HepG2 (cell line): ENCODE results near the gene BRMS1. TPM values are rescaled to one million over a fixed set of nuclear protein-coding genes. Genes with fewer than 3 reads are reported as not detected.

Source experiments
- ATAC-seq: fragments of 200-7000 bp; cut with Tn5 transposase; 3 replicates; pipeline ENCODE4 v1.9.1; 2020; ENCODE audit warnings: mild to moderate bottlenecking, moderate library complexity
- BruUV-seq: library from RNA; stranded (reverse); fragments of 400-500 nt; replicated peaks from 2 replicates; lab custom pipeline; 2021; lab: Mats Ljungman, UMichigan
- CTCF ChIA-PET: fragments of 300-600 bp; formaldehyde crosslinking; extraction: SDS; loops from one replicate; lab custom pipeline; 2021; ENCODE audit warnings: low total read pairs, inconsistent platforms, low intra/inter-chr PET ratio; lab: Yijun Ruan, JAX
- POLR2A ChIA-PET: fragments of 350-600 bp; sonication (Branson Sonifier 250); formaldehyde crosslinking; loops from one replicate; lab custom pipeline; 2020; ENCODE audit warnings: antibody characterized with exemption, inconsistent platforms; lab: Yijun Ruan, JAX
- DNase-seq: peaks from one replicate; pipeline ENCODE4 v3.0.0-alpha.2; 2015; ENCODE audit warnings: low spot score
- FAIRE-seq: peaks from 3 replicates; lab custom pipeline; 2011; peaks lifted over from hg19 to GRCh38; lab: Jason Lieb, UNC
- H2AFZ ChIP-seq: one replicate; pipeline ENCODE4 v1.6.1; 2011; ENCODE audit warnings: low read length, inconsistent platforms
- H3K27ac ChIP-seq: fragments of 300-600 bp; 3 replicates; pipeline ENCODE4 v1.8.0; 2011; ENCODE audit warnings: mixed run types, mild to moderate bottlenecking, mixed read lengths, low read length, inconsistent platforms; ENCODE audit not compliant: insufficient read depth; ENCODE audit errors: extremely low read length
- H3K27me3 ChIP-seq, 2 experiments: fragments of 200-600 bp in 1 of 2; 2 replicates in 1 of 2; 3 replicates in 1 of 2; pipeline versions ENCODE4 v1.6.0 to v1.8.0; 2011; ENCODE audit warnings: low read length in 2 of 2, mild to moderate bottlenecking in 2 of 2, moderate library complexity in 2 of 2, inconsistent platforms in 1 of 2; ENCODE audit not compliant: insufficient read depth in 2 of 2, control insufficient read depth in 1 of 2
- H3K36me3 ChIP-seq, 2 experiments: fragments of 200-600 bp in 1 of 2; replicated peaks in 1 of 2; 2 replicates in 1 of 2; 3 replicates in 1 of 2; pipeline versions ENCODE4 v1.5.1 to v1.8.0; 2011; ENCODE audit warnings: low read length in 2 of 2, inconsistent platforms in 1 of 2; ENCODE audit not compliant: insufficient read depth in 2 of 2, control insufficient read depth in 1 of 2
- H3K4me1 ChIP-seq: 2 replicates; pipeline ENCODE4 v1.5.1; 2012; ENCODE audit warnings: low read length, inconsistent platforms; ENCODE audit not compliant: insufficient read depth
- H3K4me2 ChIP-seq: 2 replicates; pipeline ENCODE4 v1.6.0; 2011; ENCODE audit warnings: low read depth, low read length, inconsistent platforms
- H3K4me3 ChIP-seq, 3 experiments: fragments of 200-600 bp in 1 of 3; sonication (generic), shearing (Covaris generic) in 1 of 3; replicated peaks in 1 of 3; 2 replicates each; pipeline ENCODE4 v1.5.1; 2011 to 2016; ENCODE audit warnings: low read length in 3 of 3, inconsistent platforms in 2 of 3, low read depth in 2 of 3, mild to moderate bottlenecking in 2 of 3, control low read depth in 1 of 3, mixed read lengths in 1 of 3; ENCODE audit not compliant: insufficient read depth in 1 of 3
- H3K79me2 ChIP-seq: one replicate; pipeline ENCODE4 v1.6.1; 2011; ENCODE audit warnings: low read length, inconsistent platforms; ENCODE audit not compliant: insufficient read depth
- H3K9ac ChIP-seq: 2 replicates; pipeline ENCODE4 v1.6.0; 2011; ENCODE audit warnings: mild to moderate bottlenecking, low read depth, low read length, inconsistent platforms; ENCODE audit not compliant: insufficient read depth
- H3K9me3 ChIP-seq: 2 replicates; pipeline ENCODE4 v1.5.1; 2012; ENCODE audit warnings: mild to moderate bottlenecking, low read length
- H4K20me1 ChIP-seq: 2 replicates; pipeline ENCODE4 v1.6.0; 2011; ENCODE audit warnings: inconsistent platforms, mild to moderate bottlenecking, low read length, moderate library complexity; ENCODE audit not compliant: insufficient read depth
- BORCS8-MEF2B ChIP-seq: sonication (generic); formaldehyde crosslinking; IDR thresholded peaks from 2 replicates; pipeline ENCODE4 v1.8.0; 2022; ENCODE audit warnings: mild to moderate bottlenecking, missing genetic modification reagents
- CHD2 ChIP-seq: IDR thresholded peaks from 2 replicates; pipeline ENCODE4 v1.6.1; 2011; ENCODE audit warnings: low read depth, low read length, improper control_type of control experiment
- FOXA1 ChIP-seq, 2 experiments: fragments of 450-650 bp in 1 of 2; sonication (generic) in 1 of 2; formaldehyde crosslinking in 1 of 2; IDR thresholded peaks; 2 replicates each; pipeline versions ENCODE4 v1.4.0 to v1.6.1; 2016 to 2020; ENCODE audit warnings: missing genetic modification reagents in 1 of 2
- GABPB1 ChIP-seq: IDR thresholded peaks from 2 replicates; pipeline ENCODE4 v1.6.1; 2016; ENCODE audit warnings: mild to moderate bottlenecking, missing genetic modification reagents, moderate library complexity, missing compliant biosample characterization
- MYNN ChIP-seq: sonication (generic); formaldehyde crosslinking; IDR thresholded peaks from 2 replicates; pipeline ENCODE4 v1.4.0; 2020; ENCODE audit warnings: mild to moderate bottlenecking, low read depth, missing genetic modification reagents
- NFYC ChIP-seq: IDR thresholded peaks from 2 replicates; pipeline ENCODE4 v1.6.1; 2016; ENCODE audit warnings: missing genetic modification reagents, missing compliant biosample characterization
- ZFP36L2 ChIP-seq: sonication (generic); formaldehyde crosslinking; IDR thresholded peaks from 2 replicates; pipeline ENCODE4 v1.4.0; 2020; ENCODE audit warnings: missing genetic modification reagents
- ZNF12 ChIP-seq: sonication (generic); formaldehyde crosslinking; IDR thresholded peaks from 2 replicates; pipeline ENCODE4 v1.5.0; 2020; ENCODE audit warnings: missing genetic modification reagents
- ZNF788 ChIP-seq: sonication (generic); formaldehyde crosslinking; IDR thresholded peaks from 2 replicates; pipeline ENCODE4 v1.5.0; 2020; ENCODE audit warnings: mild to moderate bottlenecking, missing genetic modification reagents, borderline replicate concordance
- WGBS: methylation state at CpG from one replicate; pipeline ENCODE4 v1.1.6; 2017; ENCODE audit warnings: low lambda C conversion rate; 5-methylcytosine and 5-hydroxymethylcytosine counted together
- in situ Hi-C: cut with HindIII; loops from 2 replicates; pipeline ENCODE4 v1.10.0; 2017; ENCODE audit warnings: low pct_unique_long_range_greater_than_20kb; ENCODE audit not compliant: extremely low pct_ligation_motif_present
- intact Hi-C: fragments of 100-400 bp; cut with micrococcal nuclease; formaldehyde crosslinking; loops from one replicate; pipeline ENCODE4 v1.10.0; 2022; ENCODE audit not compliant: unreplicated experiment
- polyA plus RNA-seq, 8 experiments: library from polyadenylated mRNA; depleted of rRNA in 3 of 8; stranded (reverse) in 7 of 8; unstranded in 1 of 8; fragments of >200 nt; fragmentation: Illumina TruSeq in 4 of 8; extraction: Trizol in 4 of 8; gene quantifications; 2 replicates each; pipeline versions ENCODE4 v1.2.1 to v1.2.3, GENCODE V29; 2011 to 2016; ENCODE audit warnings: low read depth in 4 of 8, missing spikeins in 1 of 8, mixed read lengths in 1 of 8; ENCODE audit not compliant: insufficient read depth in 1 of 8
- total RNA-seq, 5 experiments: library from RNA; depleted of rRNA; stranded (reverse); fragments of >200 nt; fragmentation: Illumina TruSeq; extraction: Trizol; gene quantifications; 2 replicates each; pipeline ENCODE4 v1.2.3, GENCODE V29; 2016; ENCODE audit warnings: low read depth in 1 of 5
- TF ChIP-seq, protein P1 (sequence below): sonication (generic); formaldehyde crosslinking; IDR thresholded peaks from 2 replicates; pipeline ENCODE4 v1.5.0; 2020; ENCODE audit warnings: mild to moderate bottlenecking, missing genetic modification reagents, borderline replicate concordance
- TF ChIP-seq, protein P2 (sequence below): IDR thresholded peaks from 2 replicates; pipeline ENCODE4 v1.6.1; 2016; ENCODE audit warnings: mild to moderate bottlenecking, missing biosample characterization, missing genetic modification reagents
- TF ChIP-seq, protein P3 (sequence below): sonication (generic); formaldehyde crosslinking; IDR thresholded peaks from 2 replicates; pipeline ENCODE4 v1.5.1; 2020; ENCODE audit warnings: mild to moderate bottlenecking, moderate library complexity, missing genetic modification reagents
- TF ChIP-seq, protein P4 (sequence below): sonication (generic); formaldehyde crosslinking; IDR thresholded peaks from 2 replicates; pipeline ENCODE4 v1.9.0; 2021; ENCODE audit warnings: missing genetic modification reagents, mild to moderate bottlenecking, borderline replicate concordance

BRMS1 gene
- total and polyA plus RNA-seq, 2 of the 13 experiments (the other 11 are each of a cell fraction or from before 2014, with no cell fraction given) = 15.8 to 55.7 TPM

DNA sequence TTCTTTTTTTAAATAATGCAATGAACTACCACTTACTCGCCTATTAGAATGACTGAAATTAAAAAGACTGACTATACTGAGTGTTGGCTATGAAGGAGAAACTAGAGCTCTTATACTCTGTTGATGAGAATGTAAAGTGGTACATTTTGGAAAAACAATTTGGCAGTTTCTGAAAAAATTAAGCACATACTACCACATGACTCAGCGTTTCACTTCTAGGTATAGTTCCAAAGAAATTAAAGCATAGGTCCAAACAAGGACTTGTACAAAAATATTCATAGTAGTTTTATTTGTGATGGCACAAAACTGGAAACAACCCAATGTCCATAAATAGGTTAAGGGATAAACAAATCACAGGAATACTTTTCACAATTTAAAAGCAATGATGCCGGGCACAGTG, 49.0 kb upstream of the BRMS1 start:
- Histone ChIP-seq H2AFZ (no peak overlapping the region), H3K27ac (no peak overlapping the region), H3K4me3 (no peak overlapping the region), H3K27me3 (peaks cover 0 to 20% of the 10 kb centered on the region in 2 experiments; a peak in 1 of 5 replicates), H3K9me3 (no peaks in the 10 kb centered on the region), H3K9ac (no peak overlapping the region), H3K4me1 (no peaks in the 10 kb centered on the region), H3K79me2 (no peaks in the 10 kb centered on the region), H3K4me2 (no peak overlapping the region), H4K20me1 (no peaks in the 10 kb centered on the region), H3K36me3 (no peaks in the 10 kb centered on the region)
- ChIA-PET POLR2A (no interaction called here), CTCF (no interaction called here)
- BruUV-seq = no TSS peak
- intact Hi-C loops (no loop called here), in situ Hi-C loops (no loop called here)
- ATAC-seq = no peak
- WGBS = 20% methylated on average over 3 of the region's 3 CpGs
- no peak for TF ChIP-seq ZNF12 (CRISPR knock-in tag)
- no peak for TF ChIP-seq ZFP36L2 (CRISPR knock-in tag)
- no peak for TF ChIP-seq CHD2
- TF ChIP-seq BORCS8-MEF2B (CRISPR knock-in tag) = no peak
- TF ChIP-seq NFYC (CRISPR knock-in tag) = no peak
- TF ChIP-seq, protein P1, sequence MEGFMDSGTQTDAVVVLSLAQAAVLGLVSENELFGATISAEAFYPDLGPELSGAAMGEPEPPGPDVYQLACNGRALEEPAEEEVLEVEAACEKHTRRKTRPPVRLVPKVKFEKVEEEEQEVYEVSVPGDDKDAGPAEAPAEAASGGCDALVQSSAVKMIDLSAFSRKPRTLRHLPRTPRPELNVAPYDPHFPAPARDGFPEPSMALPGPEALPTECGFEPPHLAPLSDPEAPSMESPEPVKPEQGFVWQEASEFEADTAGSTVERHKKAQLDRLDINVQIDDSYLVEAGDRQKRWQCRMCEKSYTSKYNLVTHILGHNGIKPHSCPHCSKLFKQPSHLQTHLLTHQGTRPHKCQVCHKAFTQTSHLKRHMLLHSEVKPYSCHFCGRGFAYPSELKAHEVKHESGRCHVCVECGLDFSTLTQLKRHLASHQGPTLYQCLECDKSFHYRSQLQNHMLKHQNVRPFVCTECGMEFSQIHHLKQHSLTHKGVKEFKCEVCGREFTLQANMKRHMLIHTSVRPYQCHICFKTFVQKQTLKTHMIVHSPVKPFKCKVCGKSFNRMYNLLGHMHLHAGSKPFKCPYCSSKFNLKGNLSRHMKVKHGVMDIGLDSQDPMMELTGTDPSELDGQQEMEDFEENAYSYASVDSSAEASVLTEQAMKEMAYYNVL (CRISPR knock-in tag) = no peak
- TF ChIP-seq, protein P2, sequence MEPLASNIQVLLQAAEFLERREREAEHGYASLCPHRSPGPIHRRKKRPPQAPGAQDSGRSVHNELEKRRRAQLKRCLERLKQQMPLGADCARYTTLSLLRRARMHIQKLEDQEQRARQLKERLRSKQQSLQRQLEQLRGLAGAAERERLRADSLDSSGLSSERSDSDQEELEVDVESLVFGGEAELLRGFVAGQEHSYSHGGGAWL (CRISPR knock-in tag) = no peak
- TF ChIP-seq, protein P3, sequence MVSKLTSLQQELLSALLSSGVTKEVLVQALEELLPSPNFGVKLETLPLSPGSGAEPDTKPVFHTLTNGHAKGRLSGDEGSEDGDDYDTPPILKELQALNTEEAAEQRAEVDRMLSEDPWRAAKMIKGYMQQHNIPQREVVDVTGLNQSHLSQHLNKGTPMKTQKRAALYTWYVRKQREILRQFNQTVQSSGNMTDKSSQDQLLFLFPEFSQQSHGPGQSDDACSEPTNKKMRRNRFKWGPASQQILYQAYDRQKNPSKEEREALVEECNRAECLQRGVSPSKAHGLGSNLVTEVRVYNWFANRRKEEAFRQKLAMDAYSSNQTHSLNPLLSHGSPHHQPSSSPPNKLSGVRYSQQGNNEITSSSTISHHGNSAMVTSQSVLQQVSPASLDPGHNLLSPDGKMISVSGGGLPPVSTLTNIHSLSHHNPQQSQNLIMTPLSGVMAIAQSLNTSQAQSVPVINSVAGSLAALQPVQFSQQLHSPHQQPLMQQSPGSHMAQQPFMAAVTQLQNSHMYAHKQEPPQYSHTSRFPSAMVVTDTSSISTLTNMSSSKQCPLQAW (CRISPR knock-in tag) = no peak
- TF ChIP-seq, protein P4, sequence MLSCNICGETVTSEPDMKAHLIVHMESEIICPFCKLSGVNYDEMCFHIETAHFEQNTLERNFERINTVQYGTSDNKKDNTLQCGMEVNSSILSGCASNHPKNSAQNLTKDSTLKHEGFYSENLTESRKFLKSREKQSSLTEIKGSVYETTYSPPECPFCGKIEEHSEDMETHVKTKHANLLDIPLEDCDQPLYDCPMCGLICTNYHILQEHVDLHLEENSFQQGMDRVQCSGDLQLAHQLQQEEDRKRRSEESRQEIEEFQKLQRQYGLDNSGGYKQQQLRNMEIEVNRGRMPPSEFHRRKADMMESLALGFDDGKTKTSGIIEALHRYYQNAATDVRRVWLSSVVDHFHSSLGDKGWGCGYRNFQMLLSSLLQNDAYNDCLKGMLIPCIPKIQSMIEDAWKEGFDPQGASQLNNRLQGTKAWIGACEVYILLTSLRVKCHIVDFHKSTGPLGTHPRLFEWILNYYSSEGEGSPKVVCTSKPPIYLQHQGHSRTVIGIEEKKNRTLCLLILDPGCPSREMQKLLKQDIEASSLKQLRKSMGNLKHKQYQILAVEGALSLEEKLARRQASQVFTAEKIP (CRISPR knock-in tag) = no peak
- TF ChIP-seq FOXA1 (IDR thresholded peaks at IDR 0.05) = no peak
- no peak for TF ChIP-seq FOXA1 (CRISPR knock-in tag; IDR thresholded peaks at IDR 0.05)
- no peak for TF ChIP-seq ZNF788 (CRISPR knock-in tag)
- no peak for TF ChIP-seq MYNN (CRISPR knock-in tag)
- no peak for TF ChIP-seq GABPB1 (CRISPR knock-in tag)
- no peak for DNase-seq
- FAIRE-seq = no peak
